Esophagus muscularis mucosa (tissue), 4 donors: Measurements from ENCODE around the gene MAP2K2.

ENCODE experiments used
- EP300 ChIP-seq: sonication (generic); formaldehyde crosslinking; IDR thresholded peaks from one replicate; pipeline ENCODE4 v1.6.1; 2017; ENCODE audit warnings: antibody characterized with exemption
- POLR2A ChIP-seq: fragments of 450-650 bp; IDR thresholded peaks from one replicate; pipeline ENCODE4 v1.6.1; 2017; ENCODE audit warnings: antibody characterized with exemption, moderate library complexity, mild to moderate bottlenecking, low read depth
- TF ChIP-seq, protein P1 (sequence below), 3 experiments: fragments of 200-600 bp in 2 of 3; fragments of 450-650 bp in 1 of 3; sonication (generic) in 2 of 3; IDR thresholded peaks; one replicate each; pipeline ENCODE4 v1.5.1; 2017 to 2019; ENCODE audit warnings: antibody characterized with exemption in 3 of 3, mild to moderate bottlenecking in 2 of 3, moderate library complexity in 1 of 3

DNA sequence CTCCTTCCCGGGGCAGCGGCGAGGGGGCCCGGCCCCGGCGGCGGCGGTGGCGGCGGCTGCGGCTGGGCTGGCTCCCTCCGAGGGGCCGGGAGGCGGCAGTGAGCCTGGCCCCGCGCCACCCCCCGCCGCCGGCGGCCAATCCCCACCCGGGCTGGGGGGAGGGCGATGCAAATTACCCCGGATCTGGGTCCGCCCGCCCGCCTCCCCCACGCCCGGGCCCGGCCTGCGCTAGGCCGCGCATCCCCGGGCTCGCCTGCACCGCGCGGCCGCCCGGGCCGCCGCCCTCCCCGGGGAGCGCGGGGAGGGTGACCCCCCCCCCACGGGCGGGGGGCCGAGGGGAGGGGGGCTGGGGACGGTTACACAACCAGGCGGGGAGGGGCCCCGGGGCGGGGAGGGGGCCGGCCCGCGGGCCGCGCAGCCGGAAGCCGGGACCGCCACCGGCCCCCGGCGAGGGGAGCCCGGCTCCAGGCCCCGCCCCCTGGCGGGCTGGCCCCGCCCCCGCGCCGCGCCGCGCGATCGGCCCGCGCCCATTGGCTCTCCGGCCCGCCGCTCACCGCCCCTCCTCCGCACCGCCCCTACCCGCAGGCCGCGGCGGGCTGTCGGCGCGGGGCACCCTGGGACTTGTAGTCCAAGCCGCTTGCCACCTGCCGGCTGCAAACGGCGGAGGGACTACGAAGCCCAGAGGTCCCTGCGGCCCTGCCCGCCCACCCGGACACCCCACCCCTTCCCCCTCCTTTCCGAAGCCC is 58.3 kb downstream of the MAP2K2 start:
- TF ChIP-seq, protein P1, sequence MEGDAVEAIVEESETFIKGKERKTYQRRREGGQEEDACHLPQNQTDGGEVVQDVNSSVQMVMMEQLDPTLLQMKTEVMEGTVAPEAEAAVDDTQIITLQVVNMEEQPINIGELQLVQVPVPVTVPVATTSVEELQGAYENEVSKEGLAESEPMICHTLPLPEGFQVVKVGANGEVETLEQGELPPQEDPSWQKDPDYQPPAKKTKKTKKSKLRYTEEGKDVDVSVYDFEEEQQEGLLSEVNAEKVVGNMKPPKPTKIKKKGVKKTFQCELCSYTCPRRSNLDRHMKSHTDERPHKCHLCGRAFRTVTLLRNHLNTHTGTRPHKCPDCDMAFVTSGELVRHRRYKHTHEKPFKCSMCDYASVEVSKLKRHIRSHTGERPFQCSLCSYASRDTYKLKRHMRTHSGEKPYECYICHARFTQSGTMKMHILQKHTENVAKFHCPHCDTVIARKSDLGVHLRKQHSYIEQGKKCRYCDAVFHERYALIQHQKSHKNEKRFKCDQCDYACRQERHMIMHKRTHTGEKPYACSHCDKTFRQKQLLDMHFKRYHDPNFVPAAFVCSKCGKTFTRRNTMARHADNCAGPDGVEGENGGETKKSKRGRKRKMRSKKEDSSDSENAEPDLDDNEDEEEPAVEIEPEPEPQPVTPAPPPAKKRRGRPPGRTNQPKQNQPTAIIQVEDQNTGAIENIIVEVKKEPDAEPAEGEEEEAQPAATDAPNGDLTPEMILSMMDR (IDR thresholded peaks at IDR 0.05) = no peak
- TF ChIP-seq EP300 (no peak), POLR2A (no peak)
